OCI-LY7 (cell line): ENCODE data around the gene CLPTM1.

Source experiments
- CTCF ChIP-seq: fragments of 200-600 bp; sonication (generic); conservative IDR thresholded peaks from 2 replicates; pipeline ENCODE4 v1.5.1; 2014; ENCODE audit warnings: mild to moderate bottlenecking, antibody characterized with exemption, low read length, moderate library complexity, mixed read lengths
- EZH2phosphoT487 ChIP-seq: fragments of 200-600 bp; sonication (generic); IDR thresholded peaks from 2 replicates; pipeline ENCODE4 v1.6.1; 2018; ENCODE audit warnings: low read depth, borderline replicate concordance, mild to moderate bottlenecking, mixed run types, antibody characterized with exemption, low read length, moderate library complexity, mixed read lengths

DNA sequence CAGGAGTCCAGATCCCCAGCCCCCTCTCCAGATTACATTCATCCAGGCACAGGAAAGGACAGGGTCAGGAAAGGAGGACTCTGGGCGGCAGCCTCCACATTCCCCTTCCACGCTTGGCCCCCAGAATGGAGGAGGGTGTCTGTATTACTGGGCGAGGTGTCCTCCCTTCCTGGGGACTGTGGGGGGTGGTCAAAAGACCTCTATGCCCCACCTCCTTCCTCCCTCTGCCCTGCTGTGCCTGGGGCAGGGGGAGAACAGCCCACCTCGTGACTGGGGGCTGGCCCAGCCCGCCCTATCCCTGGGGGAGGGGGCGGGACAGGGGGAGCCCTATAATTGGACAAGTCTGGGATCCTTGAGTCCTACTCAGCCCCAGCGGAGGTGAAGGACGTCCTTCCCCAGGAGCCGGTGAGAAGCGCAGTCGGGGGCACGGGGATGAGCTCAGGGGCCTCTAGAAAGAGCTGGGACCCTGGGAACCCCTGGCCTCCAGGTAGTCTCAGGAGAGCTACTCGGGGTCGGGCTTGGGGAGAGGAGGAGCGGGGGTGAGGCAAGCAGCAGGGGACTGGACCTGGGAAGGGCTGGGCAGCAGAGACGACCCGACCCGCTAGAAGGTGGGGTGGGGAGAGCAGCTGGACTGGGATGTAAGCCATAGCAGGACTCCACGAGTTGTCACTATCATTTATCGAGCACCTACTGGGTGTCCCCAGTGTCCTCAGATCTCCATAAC lies 49.6 kb upstream of the CLPTM1 start, which contains the start of gene APOE:
- no peak for TF ChIP-seq CTCF
- TF ChIP-seq EZH2phosphoT487: no peak
